ENCODE data around the gene GPC6.

Gene GPC6

DNA sequence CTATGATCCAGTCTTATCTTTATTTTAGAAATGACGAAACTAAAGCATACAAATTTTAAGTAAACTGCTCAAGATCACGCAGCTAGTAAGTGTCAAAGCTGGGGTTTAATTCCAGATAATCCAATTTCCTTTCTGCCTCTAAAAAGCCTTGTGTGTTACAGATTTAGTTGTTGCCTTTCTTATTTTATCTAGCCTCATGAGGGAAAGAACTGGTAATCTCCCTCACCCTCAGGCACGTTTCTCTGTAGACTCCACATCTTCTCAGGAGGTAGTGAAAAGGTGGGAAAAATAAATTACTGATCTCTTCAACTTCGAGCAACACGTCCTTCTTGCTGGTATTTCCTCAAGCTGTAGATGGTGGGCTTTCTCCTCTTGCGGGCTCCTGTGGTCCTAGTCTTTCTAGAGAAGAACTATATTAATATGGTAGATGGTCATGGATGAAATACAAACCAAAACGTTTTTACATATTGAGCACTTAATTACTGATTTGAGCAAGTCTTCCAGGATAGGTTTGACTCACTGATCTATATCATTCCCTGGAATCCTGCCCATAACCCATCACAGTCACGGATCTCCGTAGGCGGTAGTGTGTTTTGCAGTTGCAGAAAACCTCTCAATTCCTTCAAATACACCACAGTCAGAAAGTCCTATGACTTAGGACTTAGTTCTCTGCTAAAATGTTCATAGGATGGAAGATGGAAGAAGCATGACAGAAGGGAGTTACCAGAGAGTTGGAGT, 733.4 kb downstream of the GPC6 start:
- H4K20me1 ChIP-seq (ENCODE audit: insufficient read depth) = no peaks in the 10 kb centered on the region
- H3K36me3 ChIP-seq (ENCODE audit: insufficient read depth) = no peaks in the 10 kb centered on the region
- H3K4me1 ChIP-seq (ENCODE audit: low read depth, poor library complexity, severe bottlenecking) = no peaks in the 10 kb centered on the region
- H2AFZ ChIP-seq (ENCODE audit: low read depth) = no peak overlapping the region
- TF ChIP-seq CTCF (conservative IDR thresholded peaks at IDR 0.05; ENCODE audit: low read depth, low read length) = no peak
- no peak overlapping the region for H3K4me2 ChIP-seq
- no peaks in the 10 kb centered on the region for H3K79me2 ChIP-seq (ENCODE audit: insufficient read depth, low read depth)
- no peak overlapping the region for H3K9ac ChIP-seq
- no peak overlapping the region for H3K4me3 ChIP-seq (IDR thresholded peaks at IDR 0.05; ENCODE audit: insufficient read depth, low read depth, low read length)
- H3K27ac ChIP-seq = no peak overlapping the region
- H3K27me3 ChIP-seq (ENCODE audit: insufficient read depth, low read depth) = no peaks in the 10 kb centered on the region

DNA sequence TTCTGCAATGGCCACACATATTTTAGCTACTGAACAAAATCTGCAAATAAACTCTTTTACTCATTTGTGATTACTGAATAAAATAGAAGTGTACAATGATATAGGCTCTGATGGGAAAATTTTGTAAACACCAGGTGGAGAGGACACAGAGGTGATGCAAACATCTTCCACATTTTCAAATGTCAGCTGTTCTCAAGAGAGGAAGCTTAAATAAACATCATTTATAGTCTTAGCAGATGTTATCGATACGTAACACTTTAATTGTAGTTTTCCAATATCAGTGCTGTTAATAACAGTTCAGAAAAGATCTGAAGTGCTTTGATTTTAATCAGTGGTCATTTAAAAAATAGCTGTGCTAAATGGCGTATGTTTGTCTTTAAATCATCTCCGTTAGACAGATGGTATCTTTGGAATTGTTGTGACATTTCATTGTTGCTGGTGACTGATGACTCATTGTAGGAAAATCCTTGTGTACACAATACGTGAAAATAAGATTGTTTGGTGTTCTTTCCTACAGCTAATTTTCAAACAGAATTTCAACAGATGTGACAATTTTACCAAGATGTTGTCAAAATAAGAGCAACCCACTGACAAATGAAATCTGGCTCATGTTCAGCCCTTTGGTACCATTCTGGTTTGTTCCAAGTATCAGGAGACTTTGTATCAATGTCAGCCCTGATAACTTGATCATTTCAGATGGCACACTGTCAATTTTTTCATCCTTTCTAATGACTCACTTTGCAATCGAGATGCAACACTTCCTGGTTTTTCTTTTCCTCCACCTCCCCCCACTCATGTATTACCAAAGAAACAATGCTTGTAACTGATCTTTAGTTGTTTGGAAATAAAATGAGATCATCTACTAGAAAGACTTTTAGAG, 736.9 kb downstream of the GPC6 start:
- H3K36me3 ChIP-seq (ENCODE audit: insufficient read depth) = no peaks in the 10 kb centered on the region
- no peak overlapping the region for H3K4me2 ChIP-seq
- H3K27me3 ChIP-seq (ENCODE audit: insufficient read depth, low read depth) = no peaks in the 10 kb centered on the region
- H3K9ac ChIP-seq = no peak overlapping the region
- no peak overlapping the region for H3K27ac ChIP-seq
- no peak overlapping the region for H3K4me3 ChIP-seq (IDR thresholded peaks at IDR 0.05; ENCODE audit: insufficient read depth, low read depth, low read length)
- H3K79me2 ChIP-seq (ENCODE audit: insufficient read depth, low read depth) = no peaks in the 10 kb centered on the region
- H2AFZ ChIP-seq (ENCODE audit: low read depth) = no peak overlapping the region
- TF ChIP-seq CTCF (conservative IDR thresholded peaks at IDR 0.05; ENCODE audit: low read depth, low read length) = no peak
- H3K4me1 ChIP-seq (ENCODE audit: low read depth, poor library complexity, severe bottlenecking) = no peaks in the 10 kb centered on the region
- H4K20me1 ChIP-seq (ENCODE audit: insufficient read depth) = no peaks in the 10 kb centered on the region

DNA sequence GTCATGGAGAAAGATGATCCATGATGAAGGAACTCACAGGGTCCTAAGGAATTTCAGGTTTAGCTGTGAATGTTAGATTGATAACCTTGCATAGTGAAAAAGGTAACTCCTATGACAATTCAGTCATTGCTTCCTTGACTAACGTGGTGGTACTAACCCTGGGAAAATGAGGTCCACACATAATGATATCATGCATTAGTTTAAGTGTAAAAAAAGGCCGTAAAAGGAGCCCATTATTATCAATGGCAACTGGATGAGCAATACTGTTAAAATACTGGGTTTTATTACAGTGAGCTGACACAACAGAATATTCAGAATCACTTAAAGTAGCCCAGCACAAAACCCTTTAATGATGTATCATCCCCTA, 737.5 kb downstream of the GPC6 start:
- Histone ChIP-seq H3K9ac (no peak overlapping the region), H3K27ac (no peak overlapping the region), H3K27me3 (ENCODE audit: insufficient read depth, low read depth) (no peaks in the 10 kb centered on the region), H3K79me2 (ENCODE audit: insufficient read depth, low read depth) (no peaks in the 10 kb centered on the region), H4K20me1 (ENCODE audit: insufficient read depth) (no peaks in the 10 kb centered on the region), H3K4me2 (no peak overlapping the region), H3K4me3 (IDR thresholded peaks at IDR 0.05; ENCODE audit: insufficient read depth, low read depth, low read length) (no peak overlapping the region), H3K4me1 (ENCODE audit: low read depth, poor library complexity, severe bottlenecking) (no peaks in the 10 kb centered on the region), H2AFZ (ENCODE audit: low read depth) (no peak overlapping the region), H3K36me3 (ENCODE audit: insufficient read depth) (no peaks in the 10 kb centered on the region)
- TF ChIP-seq CTCF (conservative IDR thresholded peaks at IDR 0.05; ENCODE audit: low read depth, low read length) = no peak

DNA sequence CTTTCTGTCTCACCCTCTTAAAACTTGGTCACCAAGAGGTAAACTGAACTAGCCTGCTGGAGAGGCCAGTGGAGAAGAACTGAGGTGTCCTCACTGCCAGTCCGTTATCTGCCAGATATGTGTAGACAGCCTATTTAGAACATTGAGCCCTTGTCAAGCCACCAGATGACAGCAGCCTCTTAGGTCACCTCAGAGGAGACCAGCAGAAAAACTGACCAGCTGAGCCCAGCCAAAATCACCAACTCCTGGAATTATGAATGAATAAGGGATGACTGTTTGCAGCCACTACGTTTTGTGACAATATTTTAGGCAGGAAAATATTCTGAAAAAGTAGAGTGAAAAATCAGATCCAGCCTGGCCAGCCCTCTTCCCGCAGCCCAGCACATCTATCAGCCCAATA, 739.0 kb downstream of the GPC6 start:
- H2AFZ ChIP-seq (ENCODE audit: low read depth) = no peak overlapping the region
- no peak overlapping the region for H3K9ac ChIP-seq
- H3K27ac ChIP-seq = no peak overlapping the region
- no peaks in the 10 kb centered on the region for H4K20me1 ChIP-seq (ENCODE audit: insufficient read depth)
- H3K4me1 ChIP-seq (ENCODE audit: low read depth, poor library complexity, severe bottlenecking) = no peaks in the 10 kb centered on the region
- H3K27me3 ChIP-seq (ENCODE audit: insufficient read depth, low read depth) = no peaks in the 10 kb centered on the region
- no peak overlapping the region for H3K4me2 ChIP-seq
- no peak for TF ChIP-seq CTCF (conservative IDR thresholded peaks at IDR 0.05; ENCODE audit: low read depth, low read length)
- H3K4me3 ChIP-seq (IDR thresholded peaks at IDR 0.05; ENCODE audit: insufficient read depth, low read depth, low read length) = no peak overlapping the region
- no peaks in the 10 kb centered on the region for H3K36me3 ChIP-seq (ENCODE audit: insufficient read depth)
- no peaks in the 10 kb centered on the region for H3K79me2 ChIP-seq (ENCODE audit: insufficient read depth, low read depth)
